Stimulated activated naive CD4-positive, alpha-beta T cell treated with Interleukin-2 at 50 U/mL for 16 hours (primary cell): Measurements from ENCODE around the gene SEC22A.
"Not testable (repeated sequence)": the region's sequence is repeated elsewhere in the genome, so short reads cannot be mapped to it uniquely, and the experiment has no call there.

Experiments used
- DNase-seq: peaks from one replicate; lab custom pipeline; 2025; lab: John Stamatoyannopoulos, UW

SEC22A gene

GRCh38 chr3:123180791-123181190, 21.0 kb upstream of the SEC22A start:
- DNase-seq = no peak

GRCh38 chr3:123186695-123187094, 15.0 kb upstream of the SEC22A start:
- no peak for DNase-seq

- DNase-seq = no peak
Observed at GRCh38 chr3:123188058-123188457, 13.7 kb upstream of the SEC22A start.

- DNase-seq = no peak
Observed at GRCh38 chr3:123193448-123194101, 8.2 kb upstream of the SEC22A start.

DNA sequence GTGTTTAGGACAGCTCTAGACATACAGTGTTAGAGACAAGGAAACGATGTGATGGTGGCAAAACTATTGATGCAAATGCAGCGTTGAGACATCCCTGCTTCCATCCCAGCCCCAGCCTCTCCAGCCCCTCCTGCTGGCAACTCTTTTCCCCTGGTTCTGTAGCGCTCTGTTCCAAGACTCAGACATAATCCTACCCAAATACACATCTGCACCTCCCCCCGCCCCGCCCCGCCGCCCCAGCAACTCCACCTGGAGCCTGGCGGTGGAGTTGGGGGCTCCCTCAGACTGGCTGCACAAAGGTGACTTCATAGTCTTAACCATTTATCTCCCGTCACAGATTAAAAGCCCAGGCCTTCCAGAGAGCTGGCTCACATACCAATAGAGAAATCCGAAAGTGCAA, 7.2 kb upstream of the SEC22A start:
- no peak for DNase-seq

GRCh38 chr3:123198372-123198771, 3.4 kb upstream of the SEC22A start:
- DNase-seq = no peak

DNA sequence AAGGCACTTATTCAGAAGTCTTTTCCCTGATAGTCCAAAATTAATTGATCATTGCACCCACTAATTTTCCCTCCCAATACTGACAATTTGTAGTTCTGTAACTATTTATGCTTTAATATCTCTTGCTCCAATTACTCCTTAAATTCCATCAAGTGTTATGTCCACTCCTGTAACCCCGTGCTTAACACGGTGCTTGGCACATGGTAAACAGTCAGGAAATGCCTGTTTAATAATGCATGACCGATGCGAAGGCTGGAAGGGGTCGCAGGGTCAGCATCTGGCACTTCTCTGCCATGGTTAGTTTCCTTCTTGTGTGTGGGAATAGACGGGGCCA, 553 bp upstream of the SEC22A start:
- no peak for DNase-seq

DNA sequence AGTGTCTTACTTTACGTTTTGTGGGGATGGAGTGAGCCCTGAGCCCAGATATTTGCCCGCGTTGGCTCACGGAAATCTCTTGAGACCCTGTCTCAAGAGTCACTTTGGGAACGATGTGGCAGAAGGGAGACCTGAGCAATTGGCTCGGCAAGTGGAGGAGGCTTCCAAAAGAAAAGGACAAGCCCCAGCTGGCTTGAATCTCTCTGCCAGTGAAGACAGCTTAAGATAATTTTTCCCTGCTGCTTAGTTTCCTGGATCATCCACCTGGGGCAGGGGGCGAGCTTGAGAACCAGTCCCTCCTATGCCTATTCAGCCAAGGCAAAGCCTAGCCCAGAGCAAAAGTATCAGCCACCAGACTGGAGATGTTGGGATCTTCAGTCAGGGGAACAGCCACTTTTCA, 708 bp downstream of the SEC22A start:
- DNase-seq = no peak

DNA sequence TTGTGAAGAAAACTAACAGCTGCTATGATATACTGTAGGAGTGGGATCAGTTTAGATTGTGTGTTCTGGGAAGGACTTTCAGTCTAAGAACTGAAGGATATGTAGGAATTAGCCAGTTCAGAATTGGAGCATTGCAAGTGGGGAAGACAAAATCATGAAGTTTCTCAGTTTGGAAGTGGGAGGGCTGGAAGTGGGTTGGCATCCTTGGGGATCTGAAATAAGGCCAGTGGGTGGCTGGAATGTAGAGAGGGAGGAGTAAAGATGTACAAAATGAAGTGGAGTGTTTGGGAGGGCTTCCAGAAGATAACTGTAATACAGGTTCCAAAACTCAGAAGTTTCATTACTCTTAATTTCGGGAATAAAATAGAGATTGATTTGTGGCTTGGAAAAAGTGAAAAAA, 17.2 kb downstream of the SEC22A start:
- no peak for DNase-seq

GRCh38 chr3:123221369-123221768, 19.6 kb downstream of the SEC22A start:
- DNase-seq = not testable (repeated sequence)

GRCh38 chr3:123225016-123225415, 23.3 kb downstream of the SEC22A start:
- DNase-seq = no peak

DNA sequence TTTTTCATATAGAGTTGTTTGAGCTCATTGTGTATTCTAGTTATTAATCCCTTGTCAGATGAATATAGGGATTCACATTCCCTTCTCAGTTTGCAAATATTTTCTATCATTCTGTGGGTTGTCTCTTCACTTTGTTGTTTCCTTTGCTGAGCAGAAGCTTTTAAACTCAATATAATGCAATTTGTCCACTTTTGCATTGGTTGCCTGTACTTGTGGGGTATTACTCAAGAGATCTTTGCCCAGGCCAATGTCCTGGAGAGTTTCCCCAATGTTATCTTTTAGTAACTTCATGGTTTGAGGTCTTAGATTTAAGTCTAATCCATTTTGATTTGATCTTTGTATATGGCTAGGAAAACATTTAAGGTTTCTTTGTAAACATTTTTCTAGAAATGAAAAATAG, 24.8 kb downstream of the SEC22A start:
- DNase-seq = no peak

DNA sequence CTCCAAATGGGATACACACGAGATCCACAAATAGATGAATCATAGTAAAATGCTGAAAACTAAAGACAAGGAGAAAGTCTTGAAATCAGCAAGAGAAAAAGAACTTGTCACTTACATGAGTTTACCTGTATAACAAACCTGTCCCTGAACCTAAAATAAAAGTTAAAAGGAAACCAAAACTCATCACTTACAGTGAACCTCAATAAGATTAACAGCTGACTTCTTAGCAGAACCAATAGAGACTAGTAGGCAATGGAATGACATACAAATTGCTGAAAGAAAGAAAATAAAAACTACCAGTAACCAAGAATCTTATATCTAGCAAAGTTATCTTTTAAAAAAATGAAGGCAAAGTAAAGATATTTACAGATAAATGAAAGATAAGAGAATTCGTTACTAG, 27.4 kb downstream of the SEC22A start:
- DNase-seq = no peak

DNA sequence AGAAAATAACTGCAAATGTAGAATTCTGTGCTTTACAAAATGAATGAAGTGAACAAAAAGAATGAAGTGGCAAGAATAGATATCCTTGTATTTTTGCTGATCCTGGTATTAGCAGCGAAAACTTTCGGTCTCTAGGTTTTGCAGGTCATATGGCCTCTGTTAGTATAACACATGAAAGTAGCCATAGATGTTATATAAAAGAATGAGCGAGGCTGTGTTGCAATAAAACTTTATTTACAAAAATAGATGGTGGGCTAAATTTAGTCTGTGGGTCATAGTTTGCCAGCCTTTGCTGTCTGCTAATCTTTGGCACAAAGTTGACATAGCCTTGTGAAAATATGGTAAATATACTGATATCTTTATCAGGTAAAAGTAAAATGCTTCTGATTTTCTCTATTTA, 35.2 kb downstream of the SEC22A start:
- DNase-seq = no peak

GRCh38 chr3:123239186-123239585, 37.4 kb downstream of the SEC22A start:
- not testable (repeated sequence) for DNase-seq

- DNase-seq = no peak
Observed at GRCh38 chr3:123239756-123240155, 38.0 kb downstream of the SEC22A start.

DNA sequence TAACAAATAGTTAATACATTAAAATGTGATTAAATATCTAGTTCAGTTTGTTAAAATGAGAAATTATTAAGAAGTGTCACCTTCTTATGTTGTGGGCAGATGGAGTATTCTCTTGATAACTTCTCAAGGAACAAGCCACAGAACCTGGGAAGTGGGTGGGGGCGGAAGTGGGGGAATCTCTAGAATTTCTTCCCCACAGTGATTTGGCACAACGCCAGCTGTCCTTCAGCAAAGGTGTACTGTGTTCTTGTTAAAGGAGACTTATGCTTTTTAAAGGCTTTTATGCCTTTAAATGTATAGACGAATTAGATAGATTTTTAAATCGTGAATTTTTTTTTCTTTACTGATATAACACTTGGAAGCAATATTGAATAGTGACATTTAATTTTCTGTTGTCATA, 42.4 kb downstream of the SEC22A start:
- DNase-seq = peak; percentile 1

GRCh38 chr3:123246866-123247265, 45.1 kb downstream of the SEC22A start:
- no peak for DNase-seq

- DNase-seq = no peak
Observed at GRCh38 chr3:123256256-123256655, 54.5 kb downstream of the SEC22A start.

DNA sequence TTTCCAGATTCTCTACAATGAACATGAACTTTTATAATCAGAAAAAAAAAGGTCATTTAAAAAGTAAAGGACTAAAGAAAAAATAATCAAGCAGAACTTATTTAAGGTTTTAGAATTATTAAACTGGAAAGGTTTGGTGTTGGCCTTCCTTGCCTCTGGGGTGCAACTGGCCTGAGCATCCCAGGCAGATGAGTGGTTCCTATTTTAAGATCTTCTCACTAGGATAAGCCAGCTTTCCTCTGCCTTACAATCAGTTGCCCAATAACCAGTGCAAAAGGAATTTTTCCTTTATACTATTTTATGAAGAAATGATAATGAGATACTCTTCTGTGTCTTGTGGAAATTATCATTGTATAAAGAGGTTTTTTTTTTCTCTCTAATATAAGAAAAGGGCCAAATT, 56.6 kb downstream of the SEC22A start:
- no peak for DNase-seq

DNA sequence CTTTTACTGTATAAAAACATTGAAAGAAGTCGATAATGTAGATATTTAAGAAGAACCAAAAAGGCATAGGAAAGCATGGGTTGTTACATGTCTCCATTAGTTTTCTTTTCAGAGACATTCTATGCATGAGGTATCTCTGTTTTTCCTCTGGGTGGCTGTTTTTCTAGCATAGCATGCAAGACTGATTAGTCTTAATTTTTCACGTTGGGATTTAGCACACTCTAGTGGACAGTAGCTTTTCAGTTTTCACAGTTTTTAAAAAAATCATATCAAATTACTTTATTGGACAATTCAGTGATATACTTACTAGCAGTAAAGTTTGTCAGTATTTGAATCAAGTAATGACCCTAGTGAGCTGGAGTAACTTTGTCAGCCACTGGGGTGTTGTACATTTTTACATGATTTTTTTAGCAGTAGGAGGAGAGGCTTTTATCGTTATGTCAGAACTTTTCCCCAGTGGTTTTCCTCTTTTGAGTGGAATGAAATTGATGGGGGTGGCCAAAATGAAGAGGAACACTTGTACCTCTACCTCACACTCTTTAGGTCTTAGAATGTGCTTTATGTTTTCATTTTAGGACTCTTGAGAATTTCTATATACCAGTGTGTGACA, 57.2 kb downstream of the SEC22A start:
- no peak for DNase-seq

GRCh38 chr3:123261666-123262065, 59.9 kb downstream of the SEC22A start:
- no peak for DNase-seq

DNA sequence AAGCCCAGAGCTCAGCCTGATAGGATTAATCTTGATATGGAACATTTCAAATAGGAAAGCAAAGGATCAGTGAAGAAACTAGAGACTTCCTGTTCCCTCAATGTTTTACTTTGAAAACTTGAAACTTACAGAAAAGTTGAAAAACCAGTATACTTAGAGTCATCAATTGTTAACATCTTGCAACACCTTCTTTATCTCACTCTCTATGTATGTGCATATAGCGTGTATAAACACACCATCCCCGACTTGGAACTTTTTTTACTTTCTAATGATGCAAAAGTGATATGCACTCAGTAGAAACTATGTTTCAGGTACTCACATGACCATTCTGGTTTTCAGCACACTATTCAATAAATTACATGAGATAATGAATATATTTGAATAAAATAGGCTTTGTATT, 60.5 kb downstream of the SEC22A start:
- DNase-seq = no peak

- no peak for DNase-seq
Observed at GRCh38 chr3:123262868-123263267, 61.1 kb downstream of the SEC22A start.
